Measurements from ENCODE around the gene ADSL. TPM values are rescaled to one million over a fixed set of nuclear protein-coding genes. Genes with fewer than 3 reads are reported as not detected.

ADSL gene
- total and polyA plus RNA-seq, 2 of the 4 experiments (the other 2 are of a cell fraction): 93.6 to 229 TPM

DNA sequence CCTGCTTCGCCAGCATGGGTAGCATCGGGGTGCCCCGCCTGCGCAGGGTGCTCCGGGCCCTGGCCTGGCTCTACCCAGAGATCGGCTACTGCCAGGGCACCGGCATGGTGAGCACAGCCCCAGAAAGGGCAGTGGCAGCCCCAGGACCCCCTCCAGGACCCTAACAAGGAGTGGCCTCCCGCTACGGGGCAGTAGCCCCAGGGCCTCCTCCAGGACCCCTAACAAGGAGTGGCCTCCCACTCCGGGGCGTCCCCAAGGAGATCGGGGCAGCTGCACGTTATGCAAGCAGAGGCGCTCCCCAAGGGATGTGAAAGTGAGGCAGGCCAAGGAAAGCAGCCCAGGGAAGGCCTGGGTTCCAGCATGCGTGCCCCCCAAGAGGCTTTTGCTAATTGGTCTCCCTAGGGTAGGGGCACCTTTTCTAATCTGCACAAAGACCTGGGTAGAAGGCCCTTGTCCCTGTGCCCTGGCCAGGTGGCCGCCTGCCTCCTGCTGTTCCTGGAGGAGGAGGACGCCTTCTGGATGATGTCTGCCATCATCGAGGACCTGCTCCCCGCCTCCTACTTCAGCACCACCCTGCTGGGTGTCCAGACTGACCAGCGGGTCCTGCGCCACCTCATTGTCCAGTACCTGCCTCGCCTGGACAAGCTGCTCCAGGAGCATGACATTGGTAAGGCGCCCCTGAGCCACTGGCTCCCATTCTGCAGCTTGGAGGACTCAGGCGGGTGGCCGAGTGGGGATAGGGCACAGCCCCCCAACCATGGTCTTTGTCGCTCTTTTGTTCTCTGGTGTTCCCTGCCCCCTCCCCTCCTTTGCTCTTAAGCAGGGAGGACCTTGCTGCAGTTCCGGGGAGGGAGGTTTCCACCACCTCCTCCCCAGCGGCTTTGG is 59.1 kb downstream of the ADSL start:
- H3K56ac ChIP-seq (ENCODE audit: extremely low read depth, insufficient read depth, low read length): no peak overlapping the region
- no peak overlapping the region for H3K4ac ChIP-seq (ENCODE audit: low read depth, low read length)
- no peak overlapping the region for H4K8ac ChIP-seq (ENCODE audit: low read depth in 2 of 2, low read length in 2 of 2)
- peaks cover 12% of the 10 kb centered on the region; the same call in 1 of the 2 replicates for H3K9me1 ChIP-seq (ENCODE audit: insufficient read depth, low read length)
- no peak overlapping the region for H3K23ac ChIP-seq (ENCODE audit: low read depth, low read length)
- no peaks in the 10 kb centered on the region for H3K9me3 ChIP-seq (ENCODE audit: control insufficient read depth, insufficient read depth, low read length)
- no peak for ATAC-seq (ENCODE audit: low read depth)
- H2BK15ac ChIP-seq (ENCODE audit: low read depth, low read length): no peak overlapping the region
- H4K20me1 ChIP-seq (ENCODE audit: insufficient read depth, low read length): peaks cover 23% of the 10 kb centered on the region
- no peak for DNase-seq
- H3K36me3 ChIP-seq (ENCODE audit: control insufficient read depth, insufficient read depth, low read length): peaks cover 85% of the 10 kb centered on the region
- in situ Hi-C loops (cut with MboI; ENCODE audit: low sequenced_read_pairs): no loop called here
- no peak overlapping the region for H3K4me2 ChIP-seq (ENCODE audit: low read depth, low read length)
- no peak overlapping the region for H2BK5ac ChIP-seq (ENCODE audit: low read depth, low read length, poor library complexity, severe bottlenecking)
- no peak overlapping the region for H3K9ac ChIP-seq (ENCODE audit: low read depth, low read length)
- H2AK5ac ChIP-seq (ENCODE audit: low read depth, low read length): no peak overlapping the region
- no peak overlapping the region for H2BK20ac ChIP-seq (ENCODE audit: low read depth, low read length)
- H4K5ac ChIP-seq (ENCODE audit: low read depth, low read length): no peak overlapping the region
- WGBS, 2 experiments (ENCODE audit: extremely low coverage in 2 of 2, insufficient read length in 1 of 2): 92% methylated on average over 8 of the region's 28 CpGs; no CpG with 5 or more reads in 1 of the 2 experiments
- no peak for TF ChIP-seq RFX5 (IDR thresholded peaks at IDR 0.05; ENCODE audit: low read depth, low read length)
- H3K27ac ChIP-seq (ENCODE audit: insufficient read depth, low read length): no peak overlapping the region
- intact Hi-C loops (cut with micrococcal nuclease): no loop called here
- H2AFZ ChIP-seq (replicated peaks; ENCODE audit: low read length, poor library complexity): peak overlapping the region; percentile 63
- no peak overlapping the region for H3K14ac ChIP-seq (replicated peaks; ENCODE audit: low read depth, low read length)
- dilution Hi-C loops (cut with HindIII; ENCODE audit: low sequenced_read_pairs, unreplicated experiment): no loop called here
- peaks cover 3% of the 10 kb centered on the region; the same call in 1 of the 2 replicates for H3K4me1 ChIP-seq (ENCODE audit: control insufficient read depth, insufficient read depth, low read length)
- H3K79me1 ChIP-seq (ENCODE audit: low read depth in 1 of 2, low read length in 2 of 2): peaks cover 30 to 37% of the 10 kb centered on the region in 2 experiments
- ChIA-PET POLR2A (ENCODE audit: unreplicated experiment) (no interaction called here), CTCF (no interaction called here)
- BruUV-seq (replicated peaks): no TSS peak
- no peak overlapping the region for H3K4me3 ChIP-seq (ENCODE audit: insufficient read depth, low read depth, low read length)
- no peaks in the 10 kb centered on the region for H3K27me3 ChIP-seq (ENCODE audit: control insufficient read depth, insufficient read depth, low read length)
- peak overlapping the region; percentile 18 for H2AK9ac ChIP-seq (replicated peaks; ENCODE audit: low read depth, low read length, poor library complexity)
- H2BK120ac ChIP-seq (ENCODE audit: low read depth, low read length): no peak overlapping the region
- no peak overlapping the region for H3K18ac ChIP-seq (ENCODE audit: low read depth, low read length)
- H4K91ac ChIP-seq (ENCODE audit: insufficient read depth, low read depth, low read length): no peak overlapping the region
